HUDEP-2 (cell line): Measurements from ENCODE around the gene SLC2A4RG.
A peak's percentile ranks its signal among the peaks of the same experiment; 100 is the strongest.

Experiments
- DNase-seq, 76 experiments: peaks; one replicate each; lab custom pipeline; 2025; ENCODE audit not compliant: unreplicated experiment in 76 of 76; lab: John Stamatoyannopoulos, UW

The SLC2A4RG gene

DNA sequence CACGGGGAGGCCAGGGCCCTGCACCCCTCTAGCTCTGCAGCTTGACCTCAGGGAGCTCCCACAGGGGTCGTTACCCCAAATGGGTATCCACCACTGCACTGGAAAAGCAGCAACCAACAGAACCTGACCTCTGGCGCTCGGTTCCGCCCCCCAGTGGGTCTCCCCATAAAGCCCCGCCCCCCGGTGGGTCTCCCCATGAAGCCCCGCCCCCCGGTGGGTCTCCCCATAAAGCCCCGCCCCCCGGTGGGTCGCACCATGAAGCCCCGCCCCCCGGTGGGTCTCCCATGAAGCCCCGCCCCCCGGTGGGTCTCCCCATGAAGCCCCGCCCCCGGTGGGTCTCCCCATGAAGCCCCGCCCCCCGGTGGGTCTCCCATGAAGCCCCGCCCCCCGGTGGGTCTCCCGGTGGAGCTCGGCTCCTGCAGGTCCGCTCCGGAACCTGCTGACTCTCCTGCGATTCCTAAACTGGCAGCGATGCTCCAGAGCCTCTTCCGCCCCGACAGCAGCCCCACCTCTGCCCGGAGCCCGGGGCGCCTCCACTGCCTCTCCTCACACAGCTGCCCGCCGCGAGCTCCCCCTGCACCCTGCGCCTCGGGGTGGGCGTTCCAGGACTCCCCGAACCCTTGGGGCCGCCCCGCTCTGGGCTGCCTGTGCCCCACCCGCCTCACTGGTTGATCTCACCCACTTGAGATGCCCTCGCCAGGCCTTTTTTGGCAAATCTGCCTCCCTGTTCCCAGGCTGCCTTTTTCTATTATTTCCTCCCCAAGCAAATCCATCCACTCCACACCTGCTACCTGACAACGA lies 12.1 kb downstream of the SLC2A4RG start:
- DNase-seq = no peak

DNA sequence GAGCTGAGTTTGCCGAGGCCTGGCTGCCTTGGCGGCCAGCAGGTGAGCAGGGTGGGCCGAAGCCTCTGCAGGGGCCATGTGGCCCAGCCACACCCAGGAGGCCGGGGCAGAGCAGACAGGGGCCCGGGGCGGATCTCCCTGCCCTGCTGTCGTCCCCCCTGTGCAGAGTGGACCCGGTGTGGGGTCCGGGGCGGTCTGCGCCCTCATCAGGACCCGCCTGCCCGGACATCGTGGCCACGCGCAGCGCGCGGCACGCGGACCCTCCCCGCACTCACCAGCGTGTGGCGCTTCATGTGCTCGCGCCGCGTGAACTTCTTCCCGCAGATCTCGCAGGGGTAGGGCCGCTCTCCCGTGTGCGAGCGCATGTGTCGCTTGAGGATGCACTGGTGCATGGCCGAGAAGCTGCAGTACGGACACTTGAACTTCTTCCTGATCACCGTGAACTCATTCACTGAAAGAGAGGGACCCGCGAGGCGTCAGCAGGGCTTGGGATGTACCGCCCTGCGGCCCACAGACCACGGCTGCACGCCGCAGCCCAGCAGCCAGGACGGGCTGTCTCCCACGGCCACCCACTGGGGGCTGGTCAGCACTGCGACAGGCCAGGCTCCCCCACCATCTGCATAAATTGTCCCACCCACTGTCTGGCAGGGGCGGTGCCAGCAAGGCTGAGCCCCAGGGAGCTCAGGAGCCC lies 13.0 kb downstream of the SLC2A4RG start:
- no peak for DNase-seq

DNA sequence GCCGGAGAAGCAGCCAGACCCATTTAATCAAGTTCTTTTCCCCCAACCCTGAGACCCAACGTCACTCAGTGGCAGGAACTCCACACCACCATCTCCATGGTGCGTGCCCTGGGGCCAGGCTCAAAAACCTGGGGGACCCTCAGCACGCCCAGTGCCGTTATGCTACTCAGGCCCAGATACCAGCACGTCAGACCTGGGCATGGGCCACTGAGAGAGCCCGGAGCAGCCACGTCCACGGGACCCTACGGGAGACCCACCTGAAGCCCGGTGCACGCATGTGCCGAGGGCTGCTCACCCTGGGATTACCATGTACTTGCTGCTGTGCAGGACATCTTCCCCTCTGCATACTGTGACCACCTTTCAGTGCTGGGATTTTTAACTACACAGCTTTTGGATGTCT lies 13.8 kb downstream of the SLC2A4RG start:
- no peak for DNase-seq

DNA sequence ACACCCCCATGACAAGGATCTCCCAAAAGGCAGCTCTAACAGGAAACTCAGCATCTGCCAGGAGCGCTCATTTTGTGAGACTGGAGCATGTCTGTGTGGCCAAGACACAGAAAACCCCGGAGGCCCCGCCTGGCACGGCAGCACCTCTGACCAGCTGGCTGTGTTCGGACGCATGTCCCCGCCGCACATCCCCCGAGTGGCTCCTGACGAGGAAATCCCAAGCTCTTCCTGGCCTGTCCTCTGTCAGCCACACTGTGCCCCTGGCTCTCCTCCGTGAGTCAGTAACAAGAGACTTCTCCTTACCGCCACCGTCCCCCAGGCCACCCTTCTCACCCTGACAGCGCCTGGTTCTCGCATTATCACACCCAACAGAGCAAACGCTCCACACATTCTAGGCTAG lies 14.4 kb downstream of the SLC2A4RG start:
- DNase-seq = no peak

DNA sequence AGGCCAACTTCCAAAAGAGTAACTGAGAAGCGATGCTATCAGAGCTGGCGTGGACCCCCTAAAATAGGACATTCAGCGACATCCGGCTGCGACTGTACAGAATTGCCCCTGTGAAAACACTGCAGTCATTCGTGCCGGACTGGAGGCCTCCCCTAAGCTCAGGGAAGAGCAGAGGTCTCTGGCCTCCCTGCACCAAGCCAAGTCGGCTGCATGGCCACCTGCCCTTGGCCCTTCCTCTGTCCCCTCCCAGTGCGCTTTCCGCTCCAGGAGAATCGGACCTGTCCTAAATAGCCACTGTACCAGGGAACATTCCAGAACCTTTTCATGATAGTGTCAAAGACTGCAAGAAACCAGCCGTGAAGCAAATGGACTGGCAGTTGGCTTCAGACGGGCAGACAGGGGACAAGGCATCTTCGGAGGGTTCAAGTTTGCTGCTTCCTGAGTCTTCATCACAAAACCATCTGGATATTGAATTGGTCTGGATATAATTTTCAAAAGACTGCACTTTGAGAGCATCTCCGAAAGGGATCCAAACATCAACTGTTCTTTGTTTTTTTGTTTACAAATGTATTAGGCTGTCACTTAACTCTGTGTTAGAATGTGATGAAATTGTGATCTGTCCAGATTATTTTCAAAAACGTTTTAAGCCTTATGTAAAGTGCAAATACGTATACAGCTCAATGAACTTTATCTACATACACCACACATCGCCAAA lies 16.5 kb downstream of the SLC2A4RG start:
- DNase-seq = no peak

DNA sequence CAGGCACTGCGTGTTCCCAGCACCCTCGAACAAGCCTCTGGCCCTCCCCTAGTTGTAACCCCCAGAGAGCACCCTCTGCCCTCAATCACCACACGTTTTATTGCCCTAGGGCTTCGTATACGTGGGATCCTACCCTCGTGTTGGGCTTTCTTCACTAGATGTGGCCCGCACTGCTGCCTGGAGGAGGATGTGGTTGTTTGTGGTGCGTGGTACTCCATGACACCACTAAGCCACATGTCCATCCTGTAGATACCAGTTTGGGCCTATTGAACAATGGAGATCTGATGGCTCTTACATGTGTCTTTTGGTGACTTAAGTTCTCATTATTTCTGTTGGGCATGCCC lies 17.0 kb downstream of the SLC2A4RG start:
- DNase-seq = no peak

DNA sequence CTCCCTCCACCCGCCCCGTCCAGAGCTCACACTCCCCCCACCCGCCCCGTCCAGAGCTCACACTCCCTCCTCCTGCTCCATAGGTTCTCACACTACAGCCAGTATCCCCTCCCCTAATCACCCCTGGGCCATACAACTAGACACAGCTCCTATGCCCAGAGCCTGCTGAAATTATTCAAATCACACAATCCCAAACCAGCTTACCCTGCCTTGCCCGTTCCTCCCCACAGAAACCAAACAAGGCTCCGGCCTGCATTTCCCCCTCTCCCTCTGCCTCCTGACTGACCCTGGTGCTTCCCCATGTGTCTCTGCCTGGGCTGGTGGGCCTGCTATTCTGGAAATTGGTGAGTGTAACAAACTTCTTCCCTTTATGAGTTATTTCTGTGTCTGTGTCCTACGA lies 18.6 kb downstream of the SLC2A4RG start:
- no peak for DNase-seq

DNA sequence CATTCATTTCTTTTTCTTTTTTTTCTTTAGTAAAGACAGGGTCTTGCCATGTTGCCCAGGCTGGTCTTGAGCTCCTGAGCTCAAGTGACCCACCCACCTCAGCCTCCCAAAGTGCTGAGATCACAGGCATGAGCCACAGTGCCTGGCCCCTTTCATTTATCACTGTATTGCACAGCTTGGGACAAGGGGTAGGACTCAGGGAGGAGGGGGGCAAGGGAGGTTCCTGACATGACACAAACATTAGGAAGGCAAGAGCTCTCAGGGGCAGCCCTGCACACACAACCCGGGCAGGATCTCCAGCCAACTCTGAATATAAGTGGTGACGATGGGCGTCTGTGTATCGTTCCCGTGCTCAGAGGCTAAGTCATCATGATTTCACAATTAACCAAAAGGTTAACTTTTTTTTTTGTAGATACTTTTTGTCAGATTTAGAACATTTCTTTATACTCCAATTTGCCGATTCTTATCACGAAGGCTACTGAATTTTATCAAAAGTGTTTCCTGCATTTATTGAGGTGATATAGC lies 19.9 kb downstream of the SLC2A4RG start:
- DNase-seq = no peak

DNA sequence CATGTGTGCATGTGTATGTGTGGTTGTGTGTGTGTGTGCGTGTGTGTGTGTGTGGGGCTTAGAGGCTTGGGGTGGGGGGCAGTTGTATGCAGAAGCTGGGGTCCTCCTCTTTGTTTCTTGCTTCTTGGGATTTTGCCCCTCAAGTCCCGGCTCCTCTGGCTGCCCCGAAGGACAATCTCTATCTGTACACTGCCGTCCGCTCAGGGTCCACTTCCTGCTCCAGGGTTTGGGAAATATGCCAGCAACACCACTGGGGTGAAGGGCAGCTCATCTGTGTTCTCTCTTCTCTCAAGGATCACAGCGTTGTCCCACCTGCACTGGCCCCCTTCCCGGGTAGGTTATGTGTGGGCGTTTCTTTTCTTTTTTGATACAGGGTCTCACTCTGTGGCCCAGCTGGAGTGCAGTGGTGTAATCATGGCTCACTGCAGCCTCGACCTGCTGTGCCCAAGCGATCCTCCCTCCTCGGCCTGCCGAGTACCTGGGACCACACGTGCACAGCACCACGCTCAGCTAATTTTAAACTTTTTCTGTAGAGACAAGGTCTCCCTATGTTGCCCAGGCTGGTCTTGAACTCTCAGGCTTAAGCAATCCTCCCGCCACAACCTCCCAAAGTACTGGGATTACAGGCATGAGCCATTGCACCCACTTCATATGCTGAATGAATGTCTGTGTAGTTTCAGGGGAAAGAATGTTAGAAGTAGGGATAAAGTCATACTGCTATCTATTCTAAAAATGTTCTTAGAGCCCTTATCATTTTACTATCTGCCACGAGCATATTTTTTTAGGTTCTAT lies 25.7 kb downstream of the SLC2A4RG start:
- no peak for DNase-seq

DNA sequence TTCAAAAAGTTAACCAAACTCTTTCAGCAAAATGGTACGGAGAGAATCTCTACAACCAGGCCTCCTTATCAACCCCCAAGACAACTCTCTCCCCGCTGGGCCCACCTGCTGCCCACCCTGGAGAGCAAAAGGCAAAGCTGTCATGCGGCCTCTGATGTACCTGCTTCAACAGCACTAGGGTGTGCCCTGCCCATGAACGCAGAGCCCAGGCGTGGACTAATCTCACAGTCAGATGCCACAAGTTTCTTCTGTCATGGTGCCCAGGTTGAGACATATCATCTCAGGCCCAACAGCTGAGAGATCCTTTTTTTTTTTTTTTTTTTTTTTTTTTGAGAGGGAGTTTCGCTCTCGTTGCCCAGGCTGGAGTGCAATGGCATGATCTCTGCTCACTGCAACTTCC lies 26.3 kb downstream of the SLC2A4RG start:
- peak in 25 of 76 experiments; percentile 5 to 54 (median 23) for DNase-seq

DNA sequence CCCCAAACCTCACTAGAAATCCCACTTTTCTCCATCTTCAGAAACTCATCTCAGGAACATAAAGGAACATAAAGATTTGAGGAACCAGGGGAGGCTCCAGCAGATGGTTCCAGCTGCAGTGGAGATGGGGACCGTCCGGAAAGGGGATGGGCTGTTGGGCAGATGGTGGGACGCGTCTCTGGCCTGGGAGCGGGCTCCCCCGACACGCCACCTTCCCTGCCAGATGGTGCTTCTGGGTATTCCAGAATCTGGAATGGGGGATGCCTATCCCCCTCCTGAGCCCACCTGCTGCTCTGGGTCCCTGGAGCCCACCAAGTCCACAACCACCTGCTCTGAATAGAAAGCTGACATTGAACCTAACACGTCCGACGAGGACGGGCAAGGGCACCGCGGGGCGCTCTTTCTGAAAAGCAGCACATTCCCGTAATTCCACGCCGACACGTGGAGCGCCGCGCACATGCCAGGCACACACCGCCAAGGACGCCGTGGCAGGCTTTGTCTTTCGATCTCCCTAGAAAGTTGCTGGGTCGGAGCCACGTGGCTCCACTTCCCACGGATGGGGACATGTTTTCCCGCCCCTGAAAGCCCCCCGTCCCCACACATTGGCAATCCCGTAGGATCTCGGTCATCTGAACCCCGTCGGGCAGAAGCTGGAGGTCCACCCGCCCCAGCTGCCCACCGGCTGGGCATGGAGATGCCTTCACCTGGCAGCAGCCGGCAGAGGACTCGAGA lies 27.3 kb downstream of the SLC2A4RG start:
- no peak for DNase-seq

DNA sequence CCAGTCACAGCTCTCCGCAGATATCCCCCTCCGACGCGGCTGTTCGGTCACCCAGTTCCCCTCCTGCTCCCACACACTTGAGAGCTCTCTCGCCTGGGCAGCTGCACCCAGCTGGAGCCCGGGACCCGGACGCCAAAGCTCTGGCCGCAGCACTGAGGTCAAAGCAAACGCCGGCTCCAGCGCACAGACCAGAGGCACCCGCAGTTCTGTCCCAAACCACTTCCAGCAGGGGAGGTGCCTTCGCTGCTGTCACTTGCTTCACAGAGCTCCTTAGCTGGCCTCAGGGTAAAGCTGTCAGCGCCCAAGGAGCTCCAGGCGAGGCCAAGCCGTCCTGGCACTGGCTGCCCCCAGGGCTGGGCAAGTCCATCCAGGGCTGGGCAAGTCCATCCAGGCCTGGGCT lies 27.9 kb downstream of the SLC2A4RG start:
- DNase-seq = no peak

DNA sequence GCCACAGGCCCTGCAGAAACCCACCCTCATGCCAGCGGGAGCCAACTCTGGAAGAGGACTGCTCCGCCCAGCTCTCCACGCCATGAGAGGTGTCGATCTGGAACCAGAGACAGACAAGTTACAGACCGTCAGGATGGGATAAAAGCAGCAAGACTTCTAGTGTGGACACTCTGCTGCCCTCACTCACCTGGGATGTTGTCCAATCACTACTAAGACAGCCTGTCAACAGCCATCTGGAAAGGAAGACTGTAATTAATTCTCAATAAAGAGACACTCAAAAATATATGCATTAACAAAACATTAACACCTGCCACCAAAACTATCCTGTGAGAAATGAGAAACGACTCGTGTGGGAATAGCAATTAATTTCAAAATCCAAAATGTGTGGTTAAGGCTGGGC lies 28.3 kb downstream of the SLC2A4RG start:
- no peak for DNase-seq

DNA sequence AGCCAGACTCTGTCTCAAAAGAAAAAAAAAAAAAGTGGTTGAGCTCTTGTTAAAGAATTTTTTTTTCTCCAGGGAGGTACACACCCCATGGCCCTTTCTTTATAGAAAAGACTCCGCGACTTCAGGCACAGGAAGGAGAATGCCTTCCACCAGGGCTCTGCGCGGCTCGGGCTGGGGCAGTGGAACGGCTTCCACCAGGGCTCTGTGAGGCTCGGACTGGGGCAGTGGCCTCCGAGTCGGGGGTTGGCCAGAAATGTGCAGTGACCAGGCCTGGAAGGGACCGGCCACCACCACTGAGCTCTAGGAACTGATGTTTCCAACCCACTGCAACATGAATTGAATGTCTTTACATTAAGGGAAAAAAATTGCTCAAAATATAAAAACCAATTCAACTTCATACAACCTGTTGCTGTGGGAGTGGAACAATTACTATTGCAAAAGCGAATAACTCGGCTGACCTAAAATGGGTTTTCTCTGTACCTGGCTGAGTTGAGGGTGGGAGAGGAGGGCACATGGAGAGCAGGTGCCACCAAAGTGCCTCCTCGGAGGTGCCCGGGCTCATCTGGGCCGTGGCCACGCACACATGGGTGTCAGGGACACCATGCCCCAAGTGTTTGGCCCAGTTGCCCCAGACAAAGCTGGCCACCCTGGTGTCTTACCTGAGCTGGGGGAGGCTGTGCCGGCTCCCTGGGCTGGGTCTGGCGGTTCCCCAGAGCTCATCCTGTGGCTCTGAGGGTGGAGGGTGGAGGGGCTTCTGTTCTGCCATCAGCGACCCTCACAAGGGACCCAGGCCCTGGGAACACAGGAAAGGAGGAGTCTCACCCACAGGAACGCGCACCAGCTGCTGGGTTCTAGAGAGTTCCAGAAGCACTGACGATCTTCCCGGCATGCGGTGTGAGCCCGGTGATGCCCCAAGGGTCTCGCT lies 29.3 kb downstream of the SLC2A4RG start:
- no peak for DNase-seq

DNA sequence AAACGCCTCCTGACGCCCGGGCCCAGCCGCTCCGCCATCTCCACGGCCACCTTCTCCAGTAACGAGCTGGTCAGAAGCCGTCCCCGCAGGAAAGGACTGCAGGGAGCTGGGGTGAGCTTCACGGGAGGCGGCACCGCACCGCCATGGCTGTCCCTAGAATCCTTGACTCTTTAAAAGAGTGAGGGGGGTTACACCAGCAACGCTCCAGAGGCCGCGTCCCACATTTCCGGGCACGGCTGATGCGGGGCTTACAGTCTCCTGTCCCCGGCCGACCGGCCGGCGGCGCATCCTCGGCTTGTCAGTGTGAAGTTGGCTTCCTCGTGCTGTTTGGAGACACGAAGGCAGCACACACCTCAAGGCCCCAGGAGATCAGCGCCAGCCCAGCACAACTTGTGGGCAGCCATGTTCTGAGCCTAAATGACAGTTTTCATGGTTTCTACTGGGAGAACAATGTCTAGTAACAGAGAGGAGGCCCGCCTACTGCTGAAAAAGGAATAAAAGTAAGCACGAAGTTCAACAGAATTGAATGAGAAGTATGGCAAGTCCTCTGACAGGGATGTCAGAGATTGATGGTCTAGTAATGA lies 30.4 kb downstream of the SLC2A4RG start:
- no peak for DNase-seq

DNA sequence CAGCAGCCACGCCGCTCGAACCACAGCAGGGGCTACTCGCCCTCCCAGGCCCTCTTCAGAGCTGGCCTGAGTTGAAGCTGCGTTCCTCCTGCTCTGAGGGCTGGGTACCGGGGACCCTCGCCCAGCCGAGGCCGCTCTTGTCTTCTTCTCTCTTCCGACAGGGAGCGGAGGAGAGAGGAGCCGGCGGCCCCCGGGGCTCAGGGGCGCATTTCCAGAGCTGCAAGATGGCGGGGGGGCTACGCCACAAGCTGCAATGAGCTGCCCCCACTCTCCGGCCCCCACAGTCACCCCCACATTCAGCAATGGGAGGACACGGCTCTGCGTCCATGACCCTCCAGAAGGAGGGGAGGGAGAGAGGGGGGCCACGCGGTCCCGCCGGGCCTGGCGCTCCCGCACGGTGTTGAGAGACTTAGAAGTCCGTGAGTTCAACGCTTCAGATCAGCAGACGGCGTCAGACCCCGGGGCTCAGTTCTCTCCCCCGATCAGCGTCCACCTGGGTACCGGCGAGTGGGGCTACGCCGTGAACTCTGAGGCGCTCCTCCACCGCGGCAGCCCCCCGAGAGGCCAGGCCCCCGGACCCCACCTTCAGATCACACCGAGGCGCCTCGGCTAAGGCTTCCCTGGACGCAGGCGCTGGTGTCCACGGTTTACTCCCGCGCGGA lies 31.6 kb downstream of the SLC2A4RG start:
- DNase-seq = no peak

DNA sequence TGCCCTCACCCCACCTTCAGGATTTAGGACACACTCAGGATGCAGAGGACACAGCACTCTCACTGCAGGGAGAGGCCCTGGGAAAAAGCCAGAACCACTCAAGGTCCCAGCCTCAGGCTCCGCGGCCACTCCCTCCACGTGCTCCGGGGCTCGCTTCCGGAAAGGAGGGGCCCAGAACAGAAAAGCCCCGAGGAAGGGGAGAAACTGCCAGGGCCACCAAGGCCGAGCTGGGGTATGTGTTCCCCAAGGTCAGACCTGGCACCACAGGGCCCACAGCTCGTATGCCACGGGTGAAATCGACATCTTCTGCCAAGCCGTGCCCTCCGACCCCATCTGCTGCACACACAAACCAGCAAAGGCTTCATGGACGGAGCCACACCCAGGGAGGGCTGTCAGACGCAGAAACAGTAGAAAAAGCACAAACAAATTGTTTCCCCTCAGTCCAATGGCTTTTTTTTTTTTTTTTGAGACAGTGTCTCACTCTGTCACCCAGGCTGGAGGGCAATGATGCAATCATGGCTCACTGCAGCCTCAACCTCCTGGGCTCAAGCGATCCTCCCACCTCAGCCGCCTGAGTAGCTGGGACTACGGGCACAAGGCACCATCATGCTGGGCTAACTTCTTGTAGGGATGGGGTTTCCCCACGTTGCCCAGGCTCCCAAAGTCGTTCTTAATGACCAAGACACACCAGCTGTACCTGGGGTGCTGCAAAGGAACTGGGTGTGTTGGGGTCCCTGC lies 33.4 kb downstream of the SLC2A4RG start:
- no peak for DNase-seq
